OCI-LY7 (cell line): ENCODE measurements around the gene ZFYVE9. TPM values are rescaled to one million over a fixed set of nuclear protein-coding genes. Genes with fewer than 3 reads are reported as not detected.

Source experiments
- BruUV-seq: library from RNA; stranded (reverse); fragments of 400-500 nt; replicated peaks from 2 replicates; lab custom pipeline; 2021; lab: Mats Ljungman, UMichigan
- CTCF ChIA-PET: fragments of 300-600 bp; sonication (Branson Sonifier 250); formaldehyde crosslinking; loops from one replicate; lab custom pipeline; 2022; ENCODE audit warnings: antibody characterized with exemption; ENCODE audit not compliant: unreplicated experiment; lab: Charles Lee
- POLR2A ChIA-PET: fragments of 300-600 bp; sonication (Branson Sonifier 250); formaldehyde crosslinking; loops from one replicate; lab custom pipeline; 2022; ENCODE audit warnings: antibody characterized with exemption; lab: Charles Lee
- DNase-seq: peaks from one replicate; pipeline ENCODE4 v3.0.0-alpha.2; 2015; ENCODE audit warnings: low spot score
- H2AFZ ChIP-seq: fragments of 200-600 bp; sonication (generic), shearing (Covaris generic); 2 replicates; pipeline ENCODE4 v1.6.1; 2014; ENCODE audit warnings: mild to moderate bottlenecking, antibody characterized with exemption, low read length, moderate library complexity
- H3K27ac ChIP-seq: fragments of 200-600 bp; sonication (generic); 2 replicates; pipeline ENCODE4 v1.5.1; 2014; ENCODE audit warnings: mixed run types, low read depth, mild to moderate bottlenecking, moderate library complexity, low read length, inconsistent platforms; ENCODE audit not compliant: poor library complexity, severe bottlenecking
- H3K36me3 ChIP-seq: fragments of 200-600 bp; sonication (generic); 2 replicates; pipeline ENCODE4 v1.6.1; 2014; ENCODE audit warnings: mild to moderate bottlenecking, antibody characterized with exemption, low read length, moderate library complexity, mixed read lengths; ENCODE audit not compliant: insufficient read depth
- H3K4me1 ChIP-seq: fragments of 200-600 bp; sonication (generic); 2 replicates; pipeline ENCODE4 v1.5.1; 2014; ENCODE audit warnings: mild to moderate bottlenecking, low read length; ENCODE audit not compliant: insufficient read depth, poor library complexity, severe bottlenecking
- H3K4me2 ChIP-seq: fragments of 200-600 bp; sonication (generic); 2 replicates; pipeline ENCODE4 v1.6.1; 2014; ENCODE audit warnings: mild to moderate bottlenecking, low read length
- H3K4me3 ChIP-seq: fragments of 200-600 bp; sonication (generic); 2 replicates; pipeline ENCODE4 v1.5.1; 2014; ENCODE audit warnings: mild to moderate bottlenecking, low read depth, low read length; ENCODE audit not compliant: poor library complexity, severe bottlenecking
- H3K79me2 ChIP-seq: fragments of 200-600 bp; sonication (generic); 2 replicates; pipeline ENCODE4 v1.6.1; 2016; ENCODE audit warnings: low read depth, mild to moderate bottlenecking, low read length, moderate library complexity, mixed read lengths; ENCODE audit not compliant: insufficient read depth
- H3K9me2 ChIP-seq: fragments of 200-600 bp; sonication (generic); 2 replicates; pipeline ENCODE4 v1.6.1; 2016; ENCODE audit warnings: mild to moderate bottlenecking, low read length, mixed read lengths; ENCODE audit not compliant: insufficient read depth
- H3K9me3 ChIP-seq: fragments of 200-600 bp; sonication (generic); 2 replicates; pipeline ENCODE4 v1.6.1; 2014; ENCODE audit warnings: mild to moderate bottlenecking, mixed run types, low read length, mixed read lengths
- H4K20me1 ChIP-seq: fragments of 200-600 bp; sonication (generic); 2 replicates; pipeline ENCODE4 v1.6.1; 2014; ENCODE audit warnings: mild to moderate bottlenecking, antibody characterized with exemption, low read length, moderate library complexity, mixed read lengths; ENCODE audit not compliant: insufficient read depth
- CTCF ChIP-seq: fragments of 200-600 bp; sonication (generic); conservative IDR thresholded peaks from 2 replicates; pipeline ENCODE4 v1.5.1; 2014; ENCODE audit warnings: mild to moderate bottlenecking, antibody characterized with exemption, low read length, moderate library complexity, mixed read lengths
- EZH2phosphoT487 ChIP-seq: fragments of 200-600 bp; sonication (generic); IDR thresholded peaks from 2 replicates; pipeline ENCODE4 v1.6.1; 2018; ENCODE audit warnings: low read depth, borderline replicate concordance, mild to moderate bottlenecking, mixed run types, antibody characterized with exemption, low read length, moderate library complexity, mixed read lengths
- intact Hi-C: fragments of 100-400 bp; cut with micrococcal nuclease; formaldehyde crosslinking; loops from one replicate; pipeline ENCODE4 v1.10.0; 2022; ENCODE audit not compliant: unreplicated experiment
- total RNA-seq, 2 experiments: library from RNA; depleted of rRNA in 1 of 2; stranded (reverse); fragments of >200 nt in 1 of 2; shearing (Covaris generic) in 1 of 2; gene quantifications; 2 replicates each; pipeline ENCODE4 v1.2.3, GENCODE V29; 2014 to 2022

The ZFYVE9 gene
- total RNA-seq, 2 experiments from 2014 or later = 3.7 to 5.6 TPM

- CTCF ChIA-PET = interaction anchor here (0.6 kb wide), 1 partner anchor 169 kb away, joined by 3 read pairs; no protein-coding TSS in a partner anchor
- BruUV-seq = no TSS peak
- Histone ChIP-seq H4K20me1 (no peaks in the 10 kb centered on the region), H3K79me2 (no peaks in the 10 kb centered on the region), H3K4me1 (no peaks in the 10 kb centered on the region), H3K9me2 (no peaks in the 10 kb centered on the region), H3K4me3 (no peak overlapping the region), H3K36me3 (no peaks in the 10 kb centered on the region), H3K27ac (no peak overlapping the region), H3K4me2 (no peak overlapping the region), H2AFZ (no peak overlapping the region), H3K9me3 (no peaks in the 10 kb centered on the region)
- no peak for DNase-seq
- intact Hi-C loops = no loop called here
- TF ChIP-seq CTCF (no peak), EZH2phosphoT487 (no peak)
- POLR2A ChIA-PET = interaction anchor here (0.7 kb wide), 1 partner anchor 211 kb away, joined by 3 read pairs; no protein-coding TSS in a partner anchor
Measured at GRCh38 chr1:52159033-52159789, 17.3 kb downstream of the ZFYVE9 start.

- BruUV-seq = no TSS peak
- CTCF ChIA-PET = no interaction called here
- POLR2A ChIA-PET = interaction anchor here (1.3 kb wide), 1 partner anchor 16 kb away, joined by 3 read pairs; no protein-coding TSS in a partner anchor
Measured at GRCh38 chr1:52162947-52163346, 21.1 kb downstream of the ZFYVE9 start.

More at GRCh38 chr1:52162947-52163346, 21.1 kb downstream of the ZFYVE9 start:
- H3K9me3 ChIP-seq = no peaks in the 10 kb centered on the region
- H2AFZ ChIP-seq = no peak overlapping the region
- no peaks in the 10 kb centered on the region for H3K36me3 ChIP-seq
- intact Hi-C loops = no loop called here
- H3K4me1 ChIP-seq = no peaks in the 10 kb centered on the region
- H3K79me2 ChIP-seq = no peaks in the 10 kb centered on the region
- H3K9me2 ChIP-seq = no peaks in the 10 kb centered on the region
- no peaks in the 10 kb centered on the region; the same call in 1 of the 2 replicates for H4K20me1 ChIP-seq
- no peak overlapping the region for H3K27ac ChIP-seq
- no peak overlapping the region for H3K4me2 ChIP-seq
- H3K4me3 ChIP-seq = no peak overlapping the region
- DNase-seq = no peak
- TF ChIP-seq CTCF = no peak
